TTC549 (cell line): ENCODE results near the gene ACAD8.
"Not testable (repeated sequence)": the region's sequence is repeated elsewhere in the genome, so short reads cannot be mapped to it uniquely, and the experiment has no call there.

ENCODE experiments used
- FAIRE-seq: peaks from 2 replicates; lab custom pipeline; 2012; peaks lifted over from hg19 to GRCh38; lab: Jason Lieb, UNC

The ACAD8 gene

GRCh38 chr11:134240592-134240991 lies 12.8 kb upstream of the ACAD8 start:
- FAIRE-seq = no peak

GRCh38 chr11:134242376-134242775 lies 11.0 kb upstream of the ACAD8 start:
- no peak for FAIRE-seq

GRCh38 chr11:134243913-134244312 lies 9.5 kb upstream of the ACAD8 start:
- no peak for FAIRE-seq

DNA sequence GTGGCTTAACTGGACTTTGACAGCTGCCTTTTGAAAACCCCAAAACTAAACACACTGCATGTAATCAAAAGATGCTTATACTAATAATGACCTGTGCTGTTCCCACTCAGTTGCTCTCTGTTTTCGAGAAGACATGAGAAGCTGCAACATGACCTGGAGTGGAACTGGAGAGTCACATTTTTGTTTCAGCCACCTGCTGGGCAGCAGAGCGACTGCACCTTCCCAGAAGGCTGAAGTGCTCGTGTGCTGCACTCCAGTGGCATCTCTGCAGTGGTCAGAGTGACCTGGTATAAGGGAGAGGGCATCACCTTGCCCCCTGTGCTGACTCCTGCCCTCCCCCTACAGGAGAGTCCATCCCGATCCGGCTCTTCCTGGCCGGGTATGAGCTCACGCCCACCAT lies 8.8 kb upstream of the ACAD8 start:
- FAIRE-seq = no peak

DNA sequence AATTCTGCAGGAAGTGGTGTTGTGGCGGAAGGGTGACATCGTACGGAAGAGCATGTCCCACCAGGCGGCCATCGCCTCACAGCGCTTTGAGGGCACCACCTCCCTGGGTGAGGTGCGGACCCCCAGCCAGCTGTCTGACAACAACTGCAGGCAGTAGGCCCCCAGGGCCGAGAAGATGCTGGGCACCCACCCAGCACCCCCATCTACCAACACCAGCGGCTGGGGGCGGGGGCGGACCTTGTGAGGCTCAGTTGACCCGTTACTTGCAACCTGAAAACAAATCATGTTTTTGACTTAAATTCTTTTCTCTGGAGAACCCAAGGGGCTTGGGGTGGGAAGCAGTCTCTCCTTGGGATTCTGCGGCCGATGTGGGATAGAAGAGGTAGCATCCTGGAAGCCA lies 7.9 kb upstream of the ACAD8 start:
- FAIRE-seq = no peak

GRCh38 chr11:134246100-134246499 lies 7.3 kb upstream of the ACAD8 start:
- FAIRE-seq = no peak

DNA sequence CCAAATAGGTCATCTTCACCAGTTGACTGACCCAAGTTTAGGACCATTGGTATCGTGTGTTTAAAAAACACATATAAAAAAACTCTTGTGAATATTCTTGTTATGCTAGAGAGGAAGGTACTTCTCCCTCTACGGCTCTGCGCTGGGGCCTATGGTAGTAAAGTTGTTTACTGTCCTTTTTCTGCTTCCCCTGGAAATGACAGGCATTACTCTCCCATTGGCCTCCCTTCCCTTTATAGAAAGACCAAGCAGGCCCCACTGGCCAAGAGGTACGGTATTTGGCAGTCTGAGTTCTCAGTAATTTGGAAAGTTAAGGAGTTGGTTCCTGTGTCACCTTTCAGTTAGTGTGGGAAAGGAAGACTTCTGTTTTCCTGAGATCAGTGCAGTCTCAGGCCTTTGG lies 6.7 kb upstream of the ACAD8 start:
- no peak for FAIRE-seq

- FAIRE-seq = no peak
Measured at GRCh38 chr11:134248910-134249480, 4.4 kb upstream of the ACAD8 start.

DNA sequence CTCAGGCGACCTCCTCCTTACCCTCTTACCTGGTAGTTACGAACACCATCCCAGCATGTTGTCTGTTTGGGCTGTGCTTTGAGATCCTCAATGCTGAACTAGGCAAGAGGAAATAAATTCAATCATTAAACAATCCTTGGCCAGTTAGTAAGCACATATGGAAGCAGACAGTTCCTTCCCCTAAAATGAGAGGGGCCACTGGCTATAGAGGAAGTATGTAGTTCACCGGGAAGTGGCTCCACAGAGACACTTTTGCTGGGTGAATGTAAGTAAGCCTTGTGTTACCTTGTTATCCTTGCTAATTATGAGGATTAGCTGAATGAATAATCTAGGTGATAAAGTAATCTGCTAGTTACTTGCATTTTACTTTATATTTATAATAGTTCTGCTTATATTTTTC lies 3.1 kb upstream of the ACAD8 start:
- FAIRE-seq = no peak

DNA sequence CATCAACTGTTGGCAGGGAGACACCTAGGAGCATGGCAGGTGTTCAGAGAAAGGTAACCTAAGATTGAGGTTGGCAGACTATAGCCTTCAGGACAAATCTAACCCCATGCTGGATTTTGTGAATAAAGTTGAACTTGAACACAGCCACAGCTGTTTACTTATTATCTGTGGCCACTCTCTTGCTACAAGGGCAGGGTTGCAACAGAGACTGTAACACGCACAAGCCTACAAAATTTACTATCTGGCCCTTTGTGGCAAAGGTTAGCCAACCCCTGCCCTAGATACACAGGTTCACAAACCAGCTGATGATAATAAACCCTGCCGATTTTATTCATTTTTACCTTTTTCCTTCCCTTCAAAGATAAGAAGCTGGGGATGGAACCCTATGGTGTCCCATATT lies 2.7 kb upstream of the ACAD8 start:
- FAIRE-seq = no peak

- FAIRE-seq = no peak
Measured at GRCh38 chr11:134252346-134253187, 801 bp upstream of the ACAD8 start.

DNA sequence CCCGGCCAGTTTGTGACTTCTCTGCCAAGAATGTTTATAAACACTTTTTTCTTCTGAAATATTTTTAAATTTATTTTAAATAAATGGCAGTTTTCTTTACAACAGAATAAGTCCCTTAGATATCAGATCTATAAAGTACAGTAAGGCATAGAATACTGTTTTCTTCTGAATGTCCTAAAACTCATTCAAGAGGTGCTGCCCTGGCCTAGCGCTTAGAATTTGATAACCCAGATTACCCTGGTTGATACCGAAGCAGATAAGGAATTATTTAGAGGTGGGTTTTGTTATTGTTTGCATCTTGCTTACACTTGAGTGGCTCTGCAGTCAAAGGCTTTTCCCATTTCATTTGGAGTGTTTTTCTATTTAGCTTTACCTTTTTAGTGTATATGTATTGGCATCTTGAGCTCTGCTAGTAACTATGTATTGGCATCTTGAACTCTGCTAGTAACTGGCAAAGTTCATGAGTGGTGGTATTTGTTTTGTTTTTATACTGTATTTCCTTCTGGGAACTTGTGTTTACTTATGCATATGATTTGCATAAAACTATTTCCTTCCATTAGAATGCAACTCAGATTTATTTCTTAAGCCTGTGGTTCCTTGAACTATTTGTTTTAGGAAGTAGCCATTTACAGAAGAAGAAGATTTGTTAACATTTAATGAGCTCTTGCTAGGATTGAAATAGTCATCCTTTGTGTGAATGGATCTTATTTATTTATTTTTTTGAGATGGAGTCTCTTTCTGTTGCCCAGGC lies 1.2 kb downstream of the ACAD8 start:
- no peak for FAIRE-seq

DNA sequence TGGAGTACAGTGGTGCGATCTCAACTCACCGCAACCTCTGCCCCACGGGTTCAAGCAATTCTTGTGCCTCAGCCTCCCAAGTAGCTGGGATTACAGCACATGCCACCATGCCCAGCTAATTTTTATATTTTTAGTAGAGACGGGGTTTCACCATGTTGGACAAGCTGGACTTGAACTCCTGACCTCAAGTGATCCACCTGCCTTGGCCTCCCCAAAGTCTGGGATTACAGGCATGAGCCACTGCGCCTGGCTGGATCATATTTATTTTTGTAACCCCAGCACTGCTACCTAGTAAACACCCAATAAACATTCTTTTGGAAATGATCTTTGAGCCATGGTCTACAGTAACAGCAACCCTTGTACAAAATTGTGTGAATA lies 1.8 kb downstream of the ACAD8 start:
- FAIRE-seq = not testable (repeated sequence)

DNA sequence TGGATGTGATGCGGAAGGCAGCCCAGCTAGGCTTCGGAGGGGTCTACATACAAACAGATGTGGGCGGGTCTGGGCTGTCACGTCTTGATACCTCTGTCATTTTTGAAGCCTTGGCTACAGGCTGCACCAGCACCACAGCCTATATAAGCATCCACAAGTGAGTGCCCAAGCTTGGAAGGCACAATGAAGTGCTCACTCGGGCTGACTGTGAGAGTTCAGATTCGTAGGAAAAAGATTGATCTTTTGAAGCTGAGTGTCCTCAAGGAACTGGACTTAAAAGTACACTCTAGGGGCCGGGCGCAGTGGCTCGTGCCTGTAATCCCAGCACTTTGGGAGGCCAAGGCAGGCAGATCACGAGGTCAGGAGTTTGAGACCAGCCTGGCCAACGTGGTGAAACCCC lies 3.7 kb downstream of the ACAD8 start:
- no peak for FAIRE-seq

DNA sequence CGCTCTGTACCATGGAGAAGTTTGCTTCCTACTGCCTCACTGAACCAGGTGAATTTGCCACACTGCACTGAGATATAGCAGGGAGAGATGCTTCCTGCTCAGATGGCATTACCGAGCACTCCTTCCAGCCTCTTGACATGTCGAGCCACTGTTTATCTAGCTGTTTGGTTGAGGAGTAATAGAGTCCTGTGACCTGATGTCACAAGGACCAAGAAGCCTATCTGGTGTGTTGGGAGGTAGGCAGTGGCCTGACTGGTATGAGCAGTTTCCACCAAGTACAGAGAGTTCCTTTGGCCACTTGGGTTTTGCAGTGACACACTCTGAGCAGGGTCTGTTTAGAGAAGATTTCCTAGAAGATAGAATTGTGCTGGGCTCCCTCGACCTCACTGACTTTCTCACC lies 5.2 kb downstream of the ACAD8 start:
- FAIRE-seq = no peak

DNA sequence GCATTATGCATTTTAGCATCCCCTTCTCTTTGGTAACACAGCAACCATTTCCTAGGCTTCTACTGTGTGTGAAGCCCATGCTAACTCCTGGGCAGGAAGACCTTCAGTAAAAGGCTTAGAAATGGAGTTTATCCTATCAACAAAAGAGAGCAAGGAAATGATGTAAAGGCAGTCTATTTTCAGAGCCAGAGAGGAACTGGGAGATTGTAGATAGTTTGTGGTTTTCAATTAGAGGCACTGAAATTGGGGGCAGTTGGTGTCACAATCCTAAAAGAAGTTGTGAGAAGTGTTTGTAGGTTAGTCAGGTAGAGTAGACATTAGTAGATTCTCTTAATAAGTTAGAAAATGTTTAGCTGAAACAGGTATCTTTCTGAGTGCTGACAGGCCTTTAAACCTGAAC lies 7.1 kb downstream of the ACAD8 start:
- no peak for FAIRE-seq

- no peak for FAIRE-seq
Measured at GRCh38 chr11:134260983-134261382, 7.6 kb downstream of the ACAD8 start.

DNA sequence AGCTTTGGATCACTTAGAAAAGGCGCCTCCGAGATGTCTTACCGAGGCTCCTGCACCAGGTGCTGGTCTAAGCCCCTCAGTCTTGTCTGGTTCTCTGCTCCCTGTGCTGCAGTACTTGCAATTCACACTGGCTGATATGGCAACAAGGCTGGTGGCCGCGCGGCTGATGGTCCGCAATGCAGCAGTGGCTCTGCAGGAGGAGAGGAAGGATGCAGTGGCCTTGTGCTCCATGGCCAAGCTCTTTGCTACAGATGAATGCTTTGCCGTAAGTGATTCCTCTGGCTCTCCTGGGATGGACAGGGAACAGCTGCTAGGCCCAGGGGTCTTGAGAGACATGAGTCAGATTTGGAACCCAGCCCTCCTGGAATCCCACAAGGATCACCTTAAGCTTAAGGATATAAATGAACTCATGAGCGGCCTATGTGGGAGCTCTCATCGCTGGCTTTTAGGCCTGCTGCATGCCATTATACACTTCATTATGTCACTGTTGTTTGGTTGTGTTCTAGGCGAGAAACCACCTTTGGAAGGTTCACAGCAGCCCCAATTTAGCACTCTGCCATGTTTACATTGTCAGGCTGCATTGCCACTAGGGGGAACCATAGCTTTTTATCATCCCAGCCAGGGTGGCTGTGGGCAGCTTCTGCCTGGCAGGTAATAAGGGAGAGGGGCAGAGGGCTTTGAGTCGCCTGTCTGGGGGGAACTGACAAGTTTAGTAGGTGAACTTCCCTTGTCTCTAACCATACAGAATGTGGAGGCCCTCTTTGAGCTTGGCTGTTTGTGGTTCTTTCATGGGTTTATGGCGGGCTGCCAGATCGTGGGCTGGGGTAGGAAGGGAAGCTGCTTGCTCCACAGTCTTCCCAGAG lies 8.5 kb downstream of the ACAD8 start:
- FAIRE-seq = no peak

GRCh38 chr11:134264966-134265764 lies 11.8 kb downstream of the ACAD8 start:
- no peak for FAIRE-seq

GRCh38 chr11:134266440-134266839 lies 13.1 kb downstream of the ACAD8 start:
- no peak for FAIRE-seq

GRCh38 chr11:134266841-134267251 lies 13.5 kb downstream of the ACAD8 start:
- FAIRE-seq = no peak

DNA sequence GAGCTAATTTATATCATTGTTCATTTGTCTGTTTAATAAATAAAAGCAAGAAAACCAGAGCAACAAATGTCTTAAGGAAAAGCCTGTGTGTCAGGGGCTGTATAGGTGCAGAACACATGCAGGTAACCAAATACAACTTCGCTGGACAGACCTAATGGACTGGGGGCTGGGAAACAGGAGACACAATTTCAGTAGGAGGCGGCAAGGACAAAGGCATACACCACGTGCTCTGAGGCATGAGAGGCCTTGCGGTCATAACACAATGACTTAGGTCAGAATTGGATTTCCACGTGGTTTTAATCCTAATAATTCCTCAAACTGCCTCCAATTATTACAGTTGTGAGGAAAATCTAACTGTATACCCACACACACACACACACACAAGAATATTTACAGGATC lies 14.1 kb downstream of the ACAD8 start:
- FAIRE-seq = no peak
